IMR-90 (cell line): ENCODE measurements around the gene CROCC2. TPM values are rescaled to one million over a fixed set of nuclear protein-coding genes. Genes with fewer than 3 reads are reported as not detected.

Source experiments
- POLR2A ChIP-seq: IDR thresholded peaks from 2 replicates; pipeline ENCODE4 v1.6.1; 2012; ENCODE audit warnings: mild to moderate bottlenecking, low read depth, low read length
- RCOR1 ChIP-seq: IDR thresholded peaks from 2 replicates; pipeline ENCODE4 v1.6.1; 2012; ENCODE audit warnings: mild to moderate bottlenecking, low read length, improper control_type of control experiment; ENCODE audit not compliant: insufficient replicate concordance
- SMC3 ChIP-seq: fragments of 150-350 bp; IDR thresholded peaks from 2 replicates; pipeline ENCODE4 v1.6.1; 2016; ENCODE audit warnings: low read depth, mild to moderate bottlenecking, antibody characterized with exemption, low read length, moderate library complexity
- polyA plus RNA-seq, 3 experiments: library from polyadenylated mRNA; depleted of rRNA; stranded (reverse); fragments of >200 nt; gene quantifications; 2 replicates each; pipeline ENCODE4 v1.2.3, GENCODE V29; 2012; ENCODE audit warnings: low replicate concordance in 1 of 3
- total RNA-seq: library from RNA; depleted of rRNA; stranded (reverse); fragments of >200 nt; gene quantifications from 2 replicates; pipeline ENCODE4 v1.2.3, GENCODE V29; 2012

CROCC2 gene
- total and polyA plus RNA-seq, 2 of the 4 experiments (the other 2 are of a cell fraction) = not detected

- TF ChIP-seq SMC3 = no peak
- TF ChIP-seq RCOR1 = no peak
- TF ChIP-seq POLR2A = no peak
These were observed 8.7 kb downstream of the CROCC2 start (continued) for GRCh38 chr2:240914645-240915525.
